GM19023 (cell line): Measurements from ENCODE around the gene SLC43A1.
A peak's percentile ranks its signal among the peaks of the same experiment; 100 is the strongest.

Source experiments
- ATAC-seq: cut with Tn5 transposase; IDR thresholded peaks from one replicate; pipeline ENCODE4 v1.9.1; 2021; ENCODE audit warnings: mild to moderate bottlenecking, moderate library complexity; ENCODE audit not compliant: unreplicated experiment

SLC43A1 gene

GRCh38 chr11:57479911-57480310, 35.6 kb downstream of the SLC43A1 start:
- ATAC-seq = no peak

- no peak for ATAC-seq
These were observed 36.4 kb downstream of the SLC43A1 start for GRCh38 chr11:57479021-57479663.

- ATAC-seq = no peak
These were observed 37.9 kb downstream of the SLC43A1 start for GRCh38 chr11:57477507-57478189.

GRCh38 chr11:57476757-57477506, 38.6 kb downstream of the SLC43A1 start:
- ATAC-seq = peak; percentile 49

- peak; percentile 36 for ATAC-seq
These were observed 39.3 kb downstream of the SLC43A1 start for GRCh38 chr11:57476047-57476756.

GRCh38 chr11:57475671-57476046, 39.8 kb downstream of the SLC43A1 start:
- ATAC-seq = no peak

- no peak for ATAC-seq
These were observed 40.3 kb downstream of the SLC43A1 start for GRCh38 chr11:57475191-57475590.

GRCh38 chr11:57474803-57475115, 40.7 kb downstream of the SLC43A1 start:
- no peak for ATAC-seq

GRCh38 chr11:57474017-57474802, 41.3 kb downstream of the SLC43A1 start:
- ATAC-seq = peak; percentile 35

GRCh38 chr11:57473285-57473841, 42.1 kb downstream of the SLC43A1 start:
- ATAC-seq = no peak

GRCh38 chr11:57471496-57471895, 44.0 kb downstream of the SLC43A1 start:
- ATAC-seq = no peak

GRCh38 chr11:57469268-57469667, 46.2 kb downstream of the SLC43A1 start:
- no peak for ATAC-seq

GRCh38 chr11:57468276-57468675, 47.2 kb downstream of the SLC43A1 start:
- ATAC-seq = no peak

GRCh38 chr11:57467508-57468157, 47.9 kb downstream of the SLC43A1 start:
- ATAC-seq = no peak

GRCh38 chr11:57466680-57467079, 48.8 kb downstream of the SLC43A1 start:
- no peak for ATAC-seq

- ATAC-seq = no peak
These were observed 50.8 kb downstream of the SLC43A1 start for GRCh38 chr11:57464539-57465181.

GRCh38 chr11:57463671-57464538, 51.6 kb downstream of the SLC43A1 start:
- no peak for ATAC-seq

- ATAC-seq = no peak
These were observed 52.9 kb downstream of the SLC43A1 start for GRCh38 chr11:57462597-57462996.
